ENCODE results near the gene CLIC4. TPM values are rescaled to one million over a fixed set of nuclear protein-coding genes. Genes with fewer than 3 reads are reported as not detected.

Gene CLIC4
- total RNA-seq, 1 experiment from 2014 or later = 242 TPM

DNA sequence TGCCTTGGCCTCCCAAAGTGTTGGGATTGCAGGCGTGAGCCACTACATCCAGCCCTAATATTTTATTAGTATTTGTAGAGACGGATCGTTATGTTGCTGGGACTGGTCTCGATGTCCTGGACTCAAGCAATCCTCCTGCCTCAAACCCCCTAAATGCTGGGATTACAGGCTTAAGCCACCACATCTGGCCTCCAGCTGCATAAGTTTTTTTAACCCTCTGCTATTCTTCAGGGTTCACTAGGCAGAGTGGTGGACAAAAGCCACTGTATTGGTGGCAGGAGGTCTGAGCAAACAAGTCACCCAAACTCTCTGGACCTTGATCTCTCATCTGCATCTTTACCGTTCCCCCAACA, 10.1 kb upstream of the CLIC4 start:
- no TSS peak for BruUV-seq (replicated peaks)
- Mint-ChIP-seq H3K27ac (ENCODE audit: low read depth, unreplicated experiment) (peak overlapping the region; percentile 2), H3K27me3 (ENCODE audit: insufficient read depth, unreplicated experiment) (no peaks in the 10 kb centered on the region), H3K36me3 (ENCODE audit: insufficient read depth, unreplicated experiment) (peaks cover 6% of the 10 kb centered on the region), H3K4me1 (ENCODE audit: insufficient read depth, unreplicated experiment) (peaks cover 11% of the 10 kb centered on the region), H3K9me3 (ENCODE audit: unreplicated experiment) (no peaks in the 10 kb centered on the region), H3K4me3 (ENCODE audit: unreplicated experiment) (no peak overlapping the region)
- intact Hi-C loops (cut with micrococcal nuclease) = no loop called here
- ChIA-PET CTCF (interaction anchor here (1.7 kb wide), 1 partner anchor 46 kb away, joined by 6 read pairs; no protein-coding TSS in a partner anchor), POLR2A (interaction anchor here (2.5 kb wide), 1 partner anchor 9 kb away, joined by 7 read pairs; the partner anchor contains the start of gene CLIC4)
- DNase-seq (ENCODE audit: unreplicated experiment) = no peak
- TF ChIP-seq, protein P1, sequence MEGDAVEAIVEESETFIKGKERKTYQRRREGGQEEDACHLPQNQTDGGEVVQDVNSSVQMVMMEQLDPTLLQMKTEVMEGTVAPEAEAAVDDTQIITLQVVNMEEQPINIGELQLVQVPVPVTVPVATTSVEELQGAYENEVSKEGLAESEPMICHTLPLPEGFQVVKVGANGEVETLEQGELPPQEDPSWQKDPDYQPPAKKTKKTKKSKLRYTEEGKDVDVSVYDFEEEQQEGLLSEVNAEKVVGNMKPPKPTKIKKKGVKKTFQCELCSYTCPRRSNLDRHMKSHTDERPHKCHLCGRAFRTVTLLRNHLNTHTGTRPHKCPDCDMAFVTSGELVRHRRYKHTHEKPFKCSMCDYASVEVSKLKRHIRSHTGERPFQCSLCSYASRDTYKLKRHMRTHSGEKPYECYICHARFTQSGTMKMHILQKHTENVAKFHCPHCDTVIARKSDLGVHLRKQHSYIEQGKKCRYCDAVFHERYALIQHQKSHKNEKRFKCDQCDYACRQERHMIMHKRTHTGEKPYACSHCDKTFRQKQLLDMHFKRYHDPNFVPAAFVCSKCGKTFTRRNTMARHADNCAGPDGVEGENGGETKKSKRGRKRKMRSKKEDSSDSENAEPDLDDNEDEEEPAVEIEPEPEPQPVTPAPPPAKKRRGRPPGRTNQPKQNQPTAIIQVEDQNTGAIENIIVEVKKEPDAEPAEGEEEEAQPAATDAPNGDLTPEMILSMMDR (IDR thresholded peaks at IDR 0.05; ENCODE audit: unreplicated experiment) = no peak

DNA sequence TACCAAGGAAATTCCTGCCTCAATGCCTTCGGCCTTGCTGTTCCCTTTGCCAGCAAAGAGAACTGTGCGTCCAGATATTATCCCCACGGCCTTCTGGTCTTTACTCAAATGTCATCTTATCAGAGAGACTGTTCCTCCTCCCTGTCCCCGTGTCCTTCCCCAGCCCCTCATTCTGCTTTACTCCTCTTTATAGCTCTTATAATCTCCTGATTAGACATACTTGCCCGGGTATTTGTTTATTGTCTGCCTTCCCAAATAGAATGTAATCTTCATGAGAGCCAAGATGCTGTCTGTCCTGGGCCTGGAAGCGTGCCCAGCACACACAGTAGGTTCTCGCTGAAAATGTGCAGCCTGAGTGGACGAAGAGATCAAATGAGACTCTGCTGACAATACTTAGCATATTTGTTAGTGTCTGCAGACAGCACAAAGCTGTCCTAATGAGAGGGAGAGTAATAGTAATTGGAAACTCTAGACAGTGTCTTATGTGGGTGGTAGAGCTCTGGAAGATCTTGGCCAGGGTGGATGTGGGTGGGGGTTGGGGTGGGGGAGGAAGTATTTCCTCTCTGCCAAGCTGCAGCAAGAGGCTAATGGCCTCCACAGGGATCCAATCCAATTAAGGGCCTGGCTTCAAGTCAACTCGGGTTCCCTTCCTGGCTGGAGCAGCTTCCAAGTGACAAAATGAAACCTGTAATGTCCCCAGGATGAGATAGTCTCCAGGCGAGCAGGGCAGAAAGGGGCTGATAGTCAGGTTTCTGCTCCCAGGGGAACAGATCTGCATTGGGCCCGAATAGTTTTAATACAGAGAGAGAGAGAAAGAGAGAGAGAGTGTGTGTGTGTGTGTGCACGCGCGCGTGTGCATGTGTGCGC, 9.5 kb upstream of the CLIC4 start:
- TF ChIP-seq, protein P1 (IDR thresholded peaks at IDR 0.05; ENCODE audit: unreplicated experiment) = no peak
- no TSS peak for BruUV-seq (replicated peaks)
- Mint-ChIP-seq H3K4me1 (ENCODE audit: insufficient read depth, unreplicated experiment) (peaks cover 11% of the 10 kb centered on the region), H3K36me3 (ENCODE audit: insufficient read depth, unreplicated experiment) (peaks cover 6% of the 10 kb centered on the region), H3K4me3 (ENCODE audit: unreplicated experiment) (no peak overlapping the region), H3K27me3 (ENCODE audit: insufficient read depth, unreplicated experiment) (no peaks in the 10 kb centered on the region), H3K9me3 (ENCODE audit: unreplicated experiment) (no peaks in the 10 kb centered on the region), H3K27ac (ENCODE audit: low read depth, unreplicated experiment) (peak overlapping the region; percentile 2)
- CTCF ChIA-PET = interaction anchor here (1.7 kb wide), 1 partner anchor 47 kb away, joined by 6 read pairs; no protein-coding TSS in a partner anchor
- POLR2A ChIA-PET = interaction anchor here (2.5 kb wide), 1 partner anchor 9 kb away, joined by 7 read pairs; the partner anchor contains the start of gene CLIC4
- no peak for DNase-seq (ENCODE audit: unreplicated experiment)
- intact Hi-C loops (cut with micrococcal nuclease) = no loop called here

DNA sequence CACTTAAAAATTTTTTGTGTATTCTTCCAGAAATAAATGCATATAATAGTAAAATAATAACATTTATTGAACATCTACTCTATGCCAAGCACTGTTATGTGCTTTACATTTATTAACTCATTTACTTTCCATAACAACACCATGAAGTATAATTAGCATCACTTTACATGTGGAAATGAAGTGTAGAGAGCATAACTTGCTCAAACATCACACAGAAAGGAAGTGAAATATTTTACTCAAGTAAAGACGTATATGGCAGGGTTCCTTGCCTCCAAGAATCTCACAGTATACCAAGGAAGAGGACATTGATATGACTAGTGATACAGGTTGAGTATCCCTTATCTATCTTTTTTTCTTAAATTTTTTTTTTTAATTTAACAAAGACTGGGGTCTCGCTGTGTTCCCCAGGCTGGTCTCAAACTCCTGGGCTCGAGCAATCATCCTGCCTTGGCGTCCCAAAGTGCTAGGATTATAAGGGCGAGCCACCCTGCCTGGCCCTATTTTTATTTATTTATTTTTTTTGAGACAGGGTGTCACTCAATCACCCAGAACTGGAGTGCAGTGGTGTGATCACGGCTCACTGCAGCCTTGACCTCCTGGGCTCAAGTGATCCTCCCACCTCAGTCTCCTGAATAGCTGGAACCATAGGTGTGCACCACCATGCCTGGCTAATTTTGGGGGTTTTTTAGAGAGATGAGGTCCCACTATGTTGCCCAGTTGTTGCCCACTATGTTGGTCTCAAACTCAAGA, 7.7 kb upstream of the CLIC4 start:
- DNase-seq (ENCODE audit: unreplicated experiment) = no peak
- Mint-ChIP-seq H3K27me3 (ENCODE audit: insufficient read depth, unreplicated experiment) (no peaks in the 10 kb centered on the region), H3K36me3 (ENCODE audit: insufficient read depth, unreplicated experiment) (peaks cover 6% of the 10 kb centered on the region), H3K27ac (ENCODE audit: low read depth, unreplicated experiment) (no peak overlapping the region), H3K4me1 (ENCODE audit: insufficient read depth, unreplicated experiment) (peaks cover 19% of the 10 kb centered on the region), H3K9me3 (ENCODE audit: unreplicated experiment) (no peaks in the 10 kb centered on the region), H3K4me3 (ENCODE audit: unreplicated experiment) (no peak overlapping the region)
- ChIA-PET CTCF (no interaction called here), POLR2A (no interaction called here)
- BruUV-seq (replicated peaks) = no TSS peak
- intact Hi-C loops (cut with micrococcal nuclease) = no loop called here
- TF ChIP-seq, protein P1 (IDR thresholded peaks at IDR 0.05; ENCODE audit: unreplicated experiment) = no peak

DNA sequence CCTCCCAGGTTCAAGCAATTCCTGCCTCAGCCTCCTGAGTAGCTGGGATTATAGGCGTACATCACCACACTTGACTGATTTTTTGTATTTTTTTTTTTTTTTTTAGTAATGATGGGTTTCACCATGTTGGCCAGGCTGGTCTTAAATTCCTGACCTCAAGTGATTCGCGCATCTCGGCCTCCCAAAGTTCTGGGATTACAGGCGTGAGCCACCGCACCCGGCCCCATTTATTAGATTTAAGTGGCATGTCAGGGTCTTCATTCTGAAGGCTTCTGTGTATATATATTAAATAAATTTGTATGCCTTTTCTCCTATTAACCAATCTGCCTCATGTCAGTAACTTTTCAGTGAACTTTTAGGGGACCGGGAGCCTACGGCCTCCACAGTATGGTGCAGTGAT, 6.0 kb upstream of the CLIC4 start:
- Mint-ChIP-seq H3K27ac (ENCODE audit: low read depth, unreplicated experiment) (no peak overlapping the region), H3K36me3 (ENCODE audit: insufficient read depth, unreplicated experiment) (peaks cover 6% of the 10 kb centered on the region), H3K4me3 (ENCODE audit: unreplicated experiment) (no peak overlapping the region), H3K9me3 (ENCODE audit: unreplicated experiment) (no peaks in the 10 kb centered on the region), H3K4me1 (ENCODE audit: insufficient read depth, unreplicated experiment) (peaks cover 27% of the 10 kb centered on the region), H3K27me3 (ENCODE audit: insufficient read depth, unreplicated experiment) (no peaks in the 10 kb centered on the region)
- POLR2A ChIA-PET = no interaction called here
- no TSS peak for BruUV-seq (replicated peaks)
- no peak for DNase-seq (ENCODE audit: unreplicated experiment)
- intact Hi-C loops (cut with micrococcal nuclease) = no loop called here
- TF ChIP-seq, protein P1 (IDR thresholded peaks at IDR 0.05; ENCODE audit: unreplicated experiment) = no peak
- CTCF ChIA-PET = interaction anchor here (1.9 kb wide), 1 partner anchor 43 kb away, joined by 6 read pairs; no protein-coding TSS in a partner anchor

Measured in MCF 10A (cell line).